A673 (cell line): Measurements from ENCODE around the gene CADM3. TPM values are rescaled to one million over a fixed set of nuclear protein-coding genes. Genes with fewer than 3 reads are reported as not detected.

Experiments used
- BruUV-seq: library from RNA; stranded (reverse); fragments of 400-500 nt; replicated peaks from 2 replicates; lab custom pipeline; 2021; lab: Mats Ljungman, UMichigan
- CTCF ChIA-PET: fragments of 300-600 bp; sonication (Branson Sonifier 250); formaldehyde crosslinking; loops from one replicate; lab custom pipeline; 2022; ENCODE audit warnings: antibody characterized with exemption; lab: Charles Lee
- POLR2A ChIA-PET: fragments of 300-600 bp; sonication (Branson Sonifier 250); formaldehyde crosslinking; loops from one replicate; lab custom pipeline; 2022; ENCODE audit warnings: antibody characterized with exemption; ENCODE audit not compliant: low non-redundant PET; lab: Charles Lee
- DNase-seq: peaks from one replicate; pipeline ENCODE4 v3.0.0-alpha.2; 2015; ENCODE audit warnings: low spot score
- H3K27ac ChIP-seq: fragments of 200-600 bp; sonication (generic); 2 replicates; pipeline ENCODE4 v1.5.1; 2016; ENCODE audit warnings: mixed run types, low read depth, mild to moderate bottlenecking, mixed read lengths, antibody characterized with exemption, low read length; ENCODE audit not compliant: poor library complexity, severe bottlenecking
- H3K27me3 ChIP-seq: fragments of 200-600 bp; sonication (generic); replicated peaks from 2 replicates; pipeline ENCODE4 v1.6.1; 2017; ENCODE audit warnings: mixed run types, low read depth, mild to moderate bottlenecking, mixed read lengths, antibody characterized with exemption, low read length; ENCODE audit not compliant: insufficient read depth, poor library complexity
- H3K36me3 ChIP-seq: fragments of 200-600 bp; sonication (generic); 2 replicates; pipeline ENCODE4 v1.6.1; 2016; ENCODE audit warnings: mixed run types, mild to moderate bottlenecking, mixed read lengths, antibody characterized with exemption, low read length; ENCODE audit not compliant: insufficient read depth, poor library complexity, severe bottlenecking
- H3K4me1 ChIP-seq: fragments of 200-600 bp; sonication (generic); 2 replicates; pipeline ENCODE4 v1.6.1; 2017; ENCODE audit warnings: mixed run types, mild to moderate bottlenecking, mixed read lengths, antibody characterized with exemption, low read length; ENCODE audit not compliant: insufficient read depth, poor library complexity, severe bottlenecking
- H3K4me3 ChIP-seq: fragments of 200-600 bp; sonication (generic); 2 replicates; pipeline ENCODE4 v1.5.1; 2016; ENCODE audit warnings: low read depth, mixed run types, mild to moderate bottlenecking, mixed read lengths, low read length; ENCODE audit not compliant: poor library complexity, severe bottlenecking
- H3K9me3 ChIP-seq: fragments of 200-600 bp; sonication (generic); 2 replicates; pipeline ENCODE4 v1.6.1; 2016; ENCODE audit warnings: mixed run types, low read depth, mild to moderate bottlenecking, mixed read lengths, antibody characterized with exemption, low read length; ENCODE audit not compliant: poor library complexity, severe bottlenecking
- CTCF ChIP-seq: fragments of 300-800, 200-600 bp; sonication (generic); conservative IDR thresholded peaks from 2 replicates; pipeline ENCODE4 v1.5.1; 2017; ENCODE audit warnings: low read depth, mild to moderate bottlenecking, antibody characterized with exemption, low read length, moderate library complexity, mixed read lengths
- EZH2 ChIP-seq: fragments of 200-600 bp; sonication (generic); IDR thresholded peaks from 2 replicates; pipeline ENCODE4 v1.6.1; 2017; ENCODE audit warnings: borderline replicate concordance, low read depth, mild to moderate bottlenecking, mixed read lengths, antibody characterized with exemption, low read length; ENCODE audit not compliant: poor library complexity, severe bottlenecking
- intact Hi-C: fragments of 100-400 bp; cut with micrococcal nuclease; formaldehyde crosslinking; loops from one replicate; pipeline ENCODE4 v1.10.0; 2022; ENCODE audit not compliant: unreplicated experiment
- total RNA-seq: library from RNA; stranded (reverse); gene quantifications from 2 replicates; pipeline ENCODE4 v1.2.3, GENCODE V29; 2021

The CADM3 gene
- total RNA-seq, 1 experiment from 2014 or later, result not detected

- Histone ChIP-seq H3K4me1 (no peaks in the 10 kb centered on the region), H3K27ac (no peak overlapping the region), H3K27me3 (peaks cover 83% of the 10 kb centered on the region), H3K9me3 (no peaks in the 10 kb centered on the region), H3K4me3 (no peak overlapping the region), H3K36me3 (no peaks in the 10 kb centered on the region)
- ChIA-PET POLR2A (no interaction called here), CTCF (interaction anchor here (1.4 kb wide), 1 partner anchor 34 kb away, joined by 3 read pairs; no protein-coding TSS in a partner anchor)
- no TSS peak for BruUV-seq
- no peak for DNase-seq
- TF ChIP-seq CTCF, result no peak
- TF ChIP-seq EZH2, result no peak
- intact Hi-C loops, result loop anchor here (1.0 to 5.0 kb wide), 2 partner anchors 36 to 50 kb away; no protein-coding TSS in a partner anchor
Observed at GRCh38 chr1:159161719-159162026, 9.7 kb upstream of the CADM3 start.

GRCh38 chr1:159162516-159163265 lies 8.7 kb upstream of the CADM3 start:
- Histone ChIP-seq H3K4me3 (no peak overlapping the region), H3K27me3 (peaks cover 87% of the 10 kb centered on the region), H3K27ac (no peak overlapping the region), H3K4me1 (no peaks in the 10 kb centered on the region), H3K36me3 (no peaks in the 10 kb centered on the region), H3K9me3 (no peaks in the 10 kb centered on the region)
- ChIA-PET POLR2A (no interaction called here), CTCF (interaction anchor here (1.1 kb wide), 1 partner anchor 29 kb away, joined by 3 read pairs; no protein-coding TSS in a partner anchor)
- intact Hi-C loops, result loop anchor here (5.0 kb wide), 1 partner anchor 35 kb away; no protein-coding TSS in a partner anchor
- TF ChIP-seq EZH2 (no peak), CTCF (no peak)
- no TSS peak for BruUV-seq
- no peak for DNase-seq

DNA sequence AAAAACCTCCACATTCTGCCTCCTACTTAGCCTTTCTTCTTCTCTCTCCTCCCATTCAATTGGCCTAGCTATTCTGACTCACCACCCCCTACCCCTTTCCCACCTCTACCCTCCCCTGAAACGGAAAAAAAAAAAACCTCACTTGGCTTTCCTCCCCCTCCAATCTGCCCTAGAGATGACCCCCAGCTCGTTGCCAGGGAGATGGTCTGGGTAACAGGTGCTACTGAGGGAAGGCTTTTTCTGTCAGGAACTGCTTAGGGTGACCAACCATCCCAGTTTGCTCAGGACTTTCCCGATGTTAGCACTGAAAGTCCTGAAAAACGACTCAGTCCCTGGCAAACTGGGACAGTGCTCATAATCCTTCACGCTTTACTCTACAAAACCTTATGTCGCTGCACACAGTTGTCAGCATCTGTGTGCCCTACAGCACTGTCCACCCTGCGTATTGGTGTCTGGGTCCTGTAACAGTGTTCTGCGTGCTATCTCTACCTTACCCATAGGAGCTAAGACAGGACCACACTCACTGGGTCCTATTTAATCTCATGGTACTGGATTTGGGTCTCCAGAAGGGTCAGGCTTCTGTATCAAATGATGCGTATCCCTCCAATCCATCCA lies 7.7 kb upstream of the CADM3 start:
- no peak for TF ChIP-seq CTCF
- no peak for TF ChIP-seq EZH2
- Histone ChIP-seq H3K9me3 (no peaks in the 10 kb centered on the region), H3K27ac (no peak overlapping the region), H3K4me3 (no peak overlapping the region), H3K4me1 (no peaks in the 10 kb centered on the region), H3K36me3 (no peaks in the 10 kb centered on the region), H3K27me3 (peaks cover 87% of the 10 kb centered on the region)
- no peak for DNase-seq
- no TSS peak for BruUV-seq
- ChIA-PET POLR2A (no interaction called here), CTCF (interaction anchor here (1.1 kb wide), 1 partner anchor 28 kb away, joined by 3 read pairs; no protein-coding TSS in a partner anchor)
- intact Hi-C loops, result loop anchor here (5.0 kb wide), 1 partner anchor 34 kb away; no protein-coding TSS in a partner anchor
